GM21381 (cell line): ENCODE data around the gene CASR.

ENCODE experiments used
- ATAC-seq: cut with Tn5 transposase; IDR thresholded peaks from one replicate; pipeline ENCODE4 v1.9.1; 2021; ENCODE audit warnings: mild to moderate bottlenecking, moderate library complexity; ENCODE audit not compliant: unreplicated experiment

Gene CASR

DNA sequence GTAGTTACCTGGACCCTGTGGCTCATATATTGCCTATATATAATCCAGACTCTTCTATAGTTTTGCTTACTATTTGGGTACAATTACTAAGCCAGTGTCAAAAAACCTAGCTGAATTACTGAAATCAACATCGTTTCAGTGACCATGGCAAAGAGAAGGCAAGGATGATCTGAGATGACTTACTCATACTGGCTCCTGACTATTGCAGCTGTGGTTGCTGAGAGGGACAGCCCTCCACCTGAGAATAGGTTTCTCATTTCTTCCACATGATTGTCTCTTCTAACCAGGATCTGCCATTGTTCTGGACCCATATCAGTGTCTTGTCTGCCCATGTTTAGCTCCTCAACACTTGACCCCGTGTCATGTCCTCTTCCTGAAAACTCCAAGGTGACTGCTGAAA is 30.2 kb downstream of the CASR start:
- no peak for ATAC-seq

DNA sequence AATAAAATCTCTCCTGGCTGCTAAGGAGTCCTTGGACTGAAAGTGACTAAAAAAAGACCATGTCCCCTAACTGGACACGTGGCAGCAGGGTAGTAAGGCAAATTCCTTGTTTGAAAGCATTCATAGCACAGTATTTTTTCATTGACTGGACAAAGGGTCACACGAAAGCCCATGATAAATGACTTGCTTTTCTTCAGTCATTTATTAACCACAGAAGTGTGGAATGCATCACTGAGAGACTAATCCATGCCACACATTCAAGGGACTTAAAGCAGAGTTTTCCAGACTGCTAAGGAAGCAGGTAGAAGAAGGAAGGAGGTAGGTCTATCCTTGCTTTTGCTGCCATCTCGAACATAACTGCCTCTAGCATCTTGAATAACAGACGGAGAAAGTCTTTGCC is 31.2 kb downstream of the CASR start:
- no peak for ATAC-seq

DNA sequence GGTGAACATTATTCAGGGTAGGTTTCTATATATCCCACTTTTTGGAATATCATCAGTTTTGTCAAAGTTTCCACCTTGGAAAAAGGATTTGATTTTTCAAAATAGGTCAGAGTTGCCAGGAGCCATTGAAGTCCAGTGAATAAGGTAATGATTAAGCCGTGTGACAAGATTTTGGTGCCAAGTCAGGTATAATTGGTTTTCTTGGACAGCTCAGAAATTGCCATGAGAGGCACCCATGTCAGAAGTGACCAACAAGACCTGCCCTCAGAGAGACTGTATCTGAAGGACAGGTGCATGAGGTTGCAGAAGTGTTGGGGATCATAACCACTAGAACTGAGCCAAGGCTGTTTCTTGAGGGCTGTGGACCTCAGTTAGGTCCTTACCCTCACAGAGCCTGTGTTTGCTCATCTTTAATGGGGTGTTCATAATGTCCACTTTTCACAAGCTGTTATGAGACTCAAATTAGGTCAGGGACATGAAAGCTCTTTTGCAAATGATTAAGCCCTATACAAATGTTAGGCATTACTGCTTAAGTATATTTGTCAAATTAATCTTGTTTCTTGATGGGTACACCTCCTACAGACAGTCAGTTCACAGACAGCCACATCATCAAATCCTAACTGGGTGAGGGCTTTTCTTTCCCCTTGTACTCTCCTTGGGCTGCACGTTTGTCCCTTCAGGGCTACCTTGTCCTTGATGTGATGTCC is 32.3 kb downstream of the CASR start:
- ATAC-seq, result no peak

DNA sequence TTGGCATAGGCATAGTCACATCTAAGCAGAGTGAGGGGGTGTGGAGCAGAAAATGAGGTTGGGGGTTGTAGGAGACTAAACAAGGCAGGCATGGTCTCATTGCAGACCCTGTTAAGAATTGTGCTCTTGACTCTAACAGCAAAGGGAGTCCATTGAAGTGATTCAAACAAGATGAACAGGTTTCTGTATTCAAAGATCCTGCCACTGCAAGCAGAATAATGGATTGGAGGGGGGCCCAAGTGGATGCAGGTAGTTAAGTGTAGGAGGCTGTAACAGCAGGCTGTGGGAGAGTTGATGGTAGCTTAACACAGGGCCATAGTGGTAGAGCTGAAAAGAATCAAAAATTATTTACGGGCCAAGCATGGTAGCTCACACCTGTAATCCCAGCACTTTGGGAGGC is 34.4 kb downstream of the CASR start:
- no peak for ATAC-seq

DNA sequence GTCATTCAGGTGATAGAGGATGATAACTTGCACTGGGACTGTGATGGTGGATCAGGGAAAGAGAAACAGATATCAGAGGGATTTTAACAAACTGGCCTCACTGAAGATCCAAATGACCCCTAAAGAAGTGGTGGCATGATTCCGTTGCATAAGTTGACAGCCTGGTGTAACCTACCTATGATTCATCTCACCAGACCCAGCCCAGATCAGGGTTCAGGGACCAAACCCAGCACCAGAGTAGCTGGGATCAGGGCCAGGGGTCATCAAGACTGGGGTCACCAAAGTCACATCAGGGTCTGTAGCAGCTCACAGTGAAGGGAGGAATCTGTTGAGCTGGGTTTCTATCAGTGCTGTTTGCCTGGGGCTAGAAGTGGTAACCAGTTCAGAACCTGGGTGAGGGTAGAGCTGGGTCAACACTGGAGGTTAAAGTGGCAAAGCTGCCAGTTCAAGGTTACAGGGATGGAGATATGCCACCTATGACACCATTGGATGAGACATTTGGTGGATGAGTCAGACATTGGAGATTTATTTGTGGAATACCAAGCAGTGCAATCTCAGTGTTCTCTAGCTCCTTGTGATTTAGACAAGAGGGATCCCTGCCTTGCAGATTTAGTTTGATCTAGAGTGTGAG is 35.9 kb downstream of the CASR start:
- no peak for ATAC-seq

DNA sequence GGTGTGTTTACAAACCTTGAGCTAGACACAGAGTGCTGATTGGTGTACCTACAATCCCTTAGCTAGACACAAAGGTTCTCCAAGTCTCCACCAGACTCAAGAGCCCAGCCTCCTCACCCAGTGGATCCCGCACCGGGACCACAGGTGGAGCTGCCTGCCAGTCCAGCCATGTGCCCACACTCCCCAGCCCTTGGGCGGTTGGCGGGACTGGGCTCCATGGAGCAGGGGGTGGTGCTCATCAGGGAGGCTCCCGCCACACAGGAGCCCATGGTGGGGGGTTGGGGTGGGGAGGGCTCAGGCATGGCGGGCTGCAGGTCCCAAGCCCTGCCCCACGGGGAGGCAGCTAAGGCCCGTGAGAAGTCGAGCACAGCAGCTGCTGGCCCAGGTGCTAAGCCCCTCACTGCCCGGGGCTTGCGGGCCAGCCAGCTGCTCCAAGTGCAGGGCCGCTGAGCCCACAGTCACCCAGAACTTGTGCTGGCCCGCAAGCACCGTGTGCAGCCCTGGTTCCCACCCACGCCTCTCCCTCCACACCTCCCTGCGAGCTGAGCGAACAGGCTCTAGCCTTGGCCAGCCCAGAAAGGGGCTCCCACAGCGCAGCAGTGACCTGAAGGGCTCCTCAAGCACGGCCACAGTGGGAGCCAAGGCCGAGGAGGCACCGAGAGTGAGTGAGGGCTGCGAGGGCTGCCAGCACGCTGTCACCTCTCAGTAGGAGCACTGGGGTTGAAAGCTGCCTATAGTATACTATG is 43.7 kb downstream of the CASR start:
- ATAC-seq, result no peak

DNA sequence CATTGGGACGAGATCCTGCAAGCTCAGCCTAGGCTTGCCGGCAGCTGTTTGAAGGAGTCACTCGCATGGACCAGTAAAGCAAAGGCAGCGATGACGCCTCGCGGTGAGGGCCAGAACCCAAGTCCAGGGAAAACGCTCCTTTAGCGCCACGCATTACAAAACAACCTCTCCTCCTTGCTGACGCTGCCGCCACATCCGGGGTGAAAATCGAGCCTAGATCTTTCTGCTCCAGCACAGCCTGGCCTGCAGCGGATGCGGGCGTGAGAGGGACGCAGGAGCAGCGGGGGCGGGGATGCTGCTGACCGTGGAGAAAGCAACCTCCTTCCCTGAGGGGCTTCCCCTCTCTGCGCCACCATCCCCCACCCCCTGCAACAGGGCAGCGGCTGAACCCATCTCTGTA is 46.7 kb downstream of the CASR start:
- no peak for ATAC-seq

DNA sequence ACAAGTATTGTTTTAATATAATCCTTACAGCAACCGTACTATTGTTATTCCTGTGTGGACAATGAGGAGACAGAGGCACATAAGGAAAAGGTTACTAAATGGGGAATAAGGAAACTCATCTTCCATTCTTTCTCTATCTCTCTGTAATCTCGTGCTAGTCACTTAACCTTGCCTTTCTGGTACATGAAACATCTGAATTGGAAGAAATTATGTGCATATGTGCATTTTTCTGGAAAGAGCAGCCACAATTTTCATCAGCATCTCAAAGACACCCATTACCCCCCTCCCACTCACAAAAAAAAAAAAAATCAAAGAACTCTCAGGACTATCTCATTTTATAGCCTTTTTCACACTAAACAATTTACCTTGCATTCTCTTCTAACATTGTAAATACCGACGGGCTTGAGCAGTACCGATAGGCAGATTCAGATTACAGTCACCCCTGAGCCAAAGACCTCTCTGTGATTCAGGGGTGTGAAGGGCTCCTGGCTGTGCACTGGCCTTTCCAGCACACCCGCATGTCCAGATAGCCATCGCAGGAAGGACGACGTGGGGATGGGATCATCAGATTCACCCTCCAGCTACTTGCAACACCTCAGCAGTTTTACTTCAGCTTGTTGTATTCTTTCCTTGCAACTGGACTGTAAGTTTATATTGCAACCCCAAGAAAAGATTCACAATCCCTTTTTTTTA is 48.1 kb downstream of the CASR start:
- no peak for ATAC-seq

DNA sequence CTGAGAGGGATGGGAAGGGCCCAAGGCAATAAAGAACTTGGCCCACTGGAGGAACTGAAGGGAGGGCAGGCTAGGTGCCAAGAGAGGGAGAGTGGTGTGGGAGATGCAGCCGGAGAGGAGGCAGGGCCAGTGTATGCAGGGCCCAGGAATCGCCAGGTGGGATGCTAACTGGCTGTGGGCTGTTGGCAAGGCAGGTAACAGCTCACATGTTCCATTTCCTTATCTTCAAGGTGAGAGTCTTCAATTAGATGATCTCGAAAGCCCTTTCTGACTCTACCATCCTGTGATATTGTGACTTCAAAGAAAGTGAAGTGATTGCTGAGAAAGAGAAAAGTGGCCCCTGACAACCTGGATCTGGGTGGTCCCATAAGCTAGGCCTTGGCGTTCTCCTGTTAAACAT is 49.0 kb downstream of the CASR start:
- ATAC-seq, result peak; percentile 1

DNA sequence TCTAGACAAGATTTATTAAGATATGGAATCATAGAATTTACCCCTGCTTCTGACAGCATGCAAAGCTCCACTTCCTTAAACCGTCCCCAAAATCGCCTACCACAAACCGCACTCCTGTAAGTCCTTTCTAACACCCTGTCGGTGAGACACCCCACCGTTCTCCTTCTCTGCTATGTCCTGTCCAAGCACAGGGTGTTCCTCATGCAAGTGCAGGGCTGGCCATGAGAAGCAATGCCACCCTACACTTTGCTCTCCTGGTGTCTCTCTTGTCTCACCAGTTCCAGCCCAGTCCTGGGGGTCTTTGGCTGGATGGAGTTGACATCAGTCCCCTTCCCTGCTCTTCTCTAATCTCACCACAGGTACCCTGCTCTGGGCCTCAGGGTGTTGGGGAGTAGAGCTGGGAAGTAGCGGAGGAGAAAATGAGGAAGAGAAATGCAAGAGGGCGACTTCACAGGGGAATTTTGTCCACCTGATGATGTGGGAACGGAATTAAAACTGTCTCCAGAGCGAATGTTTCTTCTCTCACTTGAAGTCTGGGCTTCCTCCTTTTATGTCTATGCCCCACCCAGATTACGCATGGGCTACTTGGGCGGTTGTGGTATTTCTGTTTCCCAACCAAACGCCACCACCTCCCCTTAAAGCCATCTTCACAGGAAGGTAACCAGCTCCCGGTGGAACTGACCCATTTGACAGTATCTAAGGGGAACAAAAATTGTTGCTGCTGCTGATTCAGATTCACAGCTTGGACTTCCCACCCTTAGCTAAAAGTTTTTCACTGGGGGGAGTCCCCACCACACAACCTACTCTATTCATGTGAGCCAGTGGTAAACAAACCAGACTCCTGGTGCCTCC is 49.9 kb downstream of the CASR start:
- peak; percentile 68 for ATAC-seq

DNA sequence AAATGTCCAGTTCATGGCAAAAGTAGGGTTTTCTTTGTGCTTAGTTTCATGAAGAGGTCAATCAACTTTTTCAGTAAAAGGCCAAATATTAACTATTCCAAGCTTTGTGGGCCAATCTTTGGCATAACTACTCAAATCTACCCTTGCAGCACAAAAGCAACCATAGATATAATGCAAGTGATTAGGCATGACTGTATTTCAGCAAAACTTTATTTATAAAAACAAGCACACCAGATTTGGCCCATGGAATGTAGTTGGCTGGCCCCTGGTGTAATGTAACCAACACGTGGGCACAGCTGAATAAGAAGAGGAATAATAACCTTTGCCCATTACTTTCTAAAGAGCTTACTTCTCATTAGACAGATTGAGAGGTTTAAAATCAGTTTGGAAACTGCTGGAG is 50.6 kb downstream of the CASR start:
- no peak for ATAC-seq

DNA sequence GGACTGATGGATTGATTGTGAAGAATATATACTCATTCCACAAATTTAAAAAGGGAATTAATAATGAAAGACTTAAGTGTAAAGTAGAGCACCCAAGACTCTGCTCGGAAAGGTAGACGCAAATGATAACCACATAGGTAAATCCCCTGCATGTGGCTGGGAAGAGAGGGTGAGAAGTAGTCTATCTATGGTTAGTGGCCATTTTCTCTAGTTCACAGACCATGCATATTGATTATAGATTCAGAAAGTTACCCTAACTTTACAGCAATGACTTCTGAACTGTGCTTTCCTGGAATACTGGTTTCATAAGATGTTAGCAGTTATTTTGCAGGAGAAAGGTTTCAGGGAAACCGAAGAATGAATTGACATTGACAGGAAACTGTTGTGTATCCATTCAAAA is 51.7 kb downstream of the CASR start:
- ATAC-seq, result peak; percentile 44

DNA sequence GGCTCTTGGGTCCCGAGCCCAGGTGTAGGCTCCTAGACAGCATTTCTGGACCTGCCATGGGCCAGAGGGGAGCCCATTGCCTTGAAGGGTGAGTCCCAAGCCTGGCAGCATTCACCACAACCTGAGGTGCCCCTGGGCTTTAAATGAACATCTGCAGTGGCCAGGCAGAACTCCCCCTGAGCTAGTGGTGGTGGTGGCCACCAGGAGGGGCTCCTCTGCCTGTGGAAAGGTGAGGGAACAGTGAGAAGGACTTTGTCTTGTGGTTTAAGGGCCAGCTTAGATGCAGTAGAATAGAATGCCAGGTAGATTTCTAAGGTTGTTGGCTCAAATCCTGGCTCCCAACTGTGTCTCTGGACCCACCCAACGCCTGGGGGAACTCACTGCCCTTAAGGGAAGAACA is 55.6 kb downstream of the CASR start:
- no peak for ATAC-seq

DNA sequence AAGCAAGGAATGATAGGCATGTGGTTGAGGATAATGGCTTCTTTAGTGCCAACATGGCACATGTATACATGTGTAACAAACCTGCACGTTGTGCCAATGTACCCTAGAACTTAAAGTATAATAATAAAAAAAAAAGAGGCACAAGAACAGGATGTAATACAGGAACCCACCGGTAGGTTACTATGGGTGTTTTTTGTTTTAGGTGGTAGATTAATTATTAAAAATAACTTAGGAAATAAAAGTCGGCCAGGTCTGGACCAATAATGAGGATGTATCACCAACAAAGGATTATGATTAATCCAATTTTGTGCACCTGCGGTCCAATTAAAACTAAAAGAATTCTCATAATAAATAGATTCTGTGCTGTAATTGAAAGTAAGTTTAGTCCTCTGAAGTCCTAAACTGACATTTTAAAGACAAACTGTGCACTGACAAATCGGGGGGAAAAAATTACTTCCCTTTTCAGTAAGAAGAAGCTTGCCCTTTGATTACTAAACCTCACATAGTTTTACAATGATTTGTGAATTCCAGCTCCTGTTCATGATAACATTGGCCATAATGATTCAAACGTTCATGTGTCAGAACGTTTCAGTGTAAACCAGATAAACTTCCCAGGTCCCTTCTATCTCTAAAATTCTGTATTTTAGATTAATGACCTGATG is 62.2 kb downstream of the CASR start:
- no peak for ATAC-seq

DNA sequence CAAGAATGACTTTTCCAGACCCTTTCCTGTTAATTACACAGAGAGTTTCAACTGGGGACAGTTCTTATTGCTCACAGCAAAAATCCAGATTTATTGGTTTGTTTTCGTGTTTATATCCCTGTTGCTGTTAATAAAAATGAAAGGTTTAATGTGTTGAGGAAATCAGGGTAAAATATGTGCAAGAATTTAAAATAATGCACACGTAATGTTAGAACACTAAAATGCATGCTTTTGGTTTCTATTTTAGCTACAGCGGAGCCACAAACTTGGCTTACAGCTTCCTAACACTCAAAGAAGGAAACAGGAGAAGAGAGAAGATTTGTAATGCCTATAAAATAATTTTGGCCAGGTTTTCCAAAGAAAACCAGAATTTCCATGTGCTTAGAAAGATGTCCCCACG is 62.7 kb downstream of the CASR start:
- ATAC-seq, result no peak

DNA sequence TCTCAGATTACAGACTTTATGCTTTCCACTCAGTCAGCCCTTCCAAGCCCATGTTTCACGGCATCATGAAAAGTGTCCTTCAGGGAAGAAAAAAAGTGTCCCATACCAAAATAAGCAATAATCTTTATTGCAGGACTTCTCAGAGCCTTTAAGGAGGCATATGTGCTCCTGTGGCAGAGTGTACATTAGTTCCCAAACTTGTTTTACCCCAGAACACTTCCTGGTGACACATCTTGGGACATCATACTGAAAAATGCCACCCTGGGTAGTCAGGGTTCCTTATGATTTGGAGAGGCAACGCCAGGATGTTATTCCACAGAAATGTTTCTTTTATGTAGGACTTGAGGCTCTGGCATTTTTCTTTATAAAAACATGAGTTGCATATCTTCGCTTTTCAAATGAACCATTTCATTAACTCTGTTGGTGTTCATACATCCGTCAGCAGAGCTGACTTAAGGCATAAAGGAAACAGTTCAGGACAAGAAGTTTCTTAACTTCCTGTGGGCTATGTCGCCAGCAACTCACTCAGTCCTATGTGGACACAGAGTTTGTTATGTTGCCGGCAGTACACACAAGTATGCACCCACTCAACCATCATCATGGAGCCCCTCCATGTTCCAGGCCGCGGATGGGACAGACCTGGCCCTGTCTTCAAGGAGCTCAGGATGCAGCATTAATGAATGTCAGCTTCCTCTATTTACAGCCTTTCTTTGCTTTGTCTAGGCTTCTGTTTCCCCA is 63.8 kb downstream of the CASR start:
- ATAC-seq, result no peak

DNA sequence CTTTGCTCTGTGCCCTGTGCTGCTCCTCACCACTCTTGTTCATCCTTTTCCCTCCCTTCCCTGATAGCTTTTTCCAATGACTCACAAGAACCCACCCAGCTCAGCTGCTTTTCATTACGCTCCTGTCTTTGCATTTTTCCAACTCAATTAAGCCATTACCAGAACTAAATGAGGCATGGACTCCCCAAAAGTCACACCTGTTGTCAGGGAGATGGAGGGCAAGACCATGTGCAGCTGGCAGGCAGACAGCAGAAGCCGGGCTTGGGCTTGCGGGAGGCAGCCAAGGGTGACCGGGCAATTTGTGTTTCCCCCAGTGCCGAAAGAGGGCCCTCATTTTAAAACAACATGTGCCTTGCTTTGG is 64.3 kb downstream of the CASR start:
- no peak for ATAC-seq

DNA sequence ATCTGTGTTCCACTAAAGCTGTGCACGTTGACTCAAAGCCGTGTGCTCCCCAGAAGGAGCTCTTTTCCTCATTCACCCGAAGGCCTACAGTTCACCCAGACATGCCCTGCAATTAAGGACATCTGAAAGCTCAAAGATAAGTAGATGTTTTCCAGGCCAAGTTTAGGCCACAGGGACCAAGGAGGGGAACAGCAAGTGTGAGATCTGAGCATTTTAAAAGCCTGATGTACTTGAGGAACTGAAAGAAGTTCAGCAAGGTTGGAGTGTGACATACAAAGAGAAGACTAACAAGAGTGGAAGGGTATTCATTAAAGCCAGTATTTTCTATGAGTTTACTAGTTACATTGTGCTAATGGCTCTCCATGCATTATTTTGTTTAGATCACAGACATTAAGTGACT is 68.0 kb downstream of the CASR start:
- no peak for ATAC-seq

DNA sequence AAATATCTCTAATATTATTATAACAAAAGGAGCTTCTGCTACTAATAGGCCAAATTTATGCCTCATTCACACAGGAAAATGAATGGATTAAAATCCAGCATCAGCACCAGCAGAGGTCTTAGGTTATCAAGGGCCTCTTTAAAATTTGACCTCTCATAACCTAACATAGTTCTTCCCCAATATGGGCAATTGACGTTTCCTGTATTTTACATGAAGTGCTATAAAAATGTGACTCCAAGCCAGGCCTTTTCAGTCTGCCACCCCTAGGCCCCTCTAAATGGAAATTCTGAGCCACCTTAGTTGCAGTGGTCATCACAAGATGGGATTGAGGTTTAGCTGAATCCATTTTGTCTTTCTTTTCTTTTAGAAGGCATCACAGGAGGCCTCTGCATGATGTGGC is 70.1 kb downstream of the CASR start:
- no peak for ATAC-seq
